NCI-H187 treated with DMSO at 0.1 percent for 48 hours (cell line): ENCODE data around the gene MPZL1.
"Not testable (repeated sequence)": the region's sequence is repeated elsewhere in the genome, so short reads cannot be mapped to it uniquely, and the experiment has no call there.

ENCODE experiments used
- DNase-seq: peaks from one replicate; lab custom pipeline; 2025; lab: John Stamatoyannopoulos, UW

Gene MPZL1

DNA sequence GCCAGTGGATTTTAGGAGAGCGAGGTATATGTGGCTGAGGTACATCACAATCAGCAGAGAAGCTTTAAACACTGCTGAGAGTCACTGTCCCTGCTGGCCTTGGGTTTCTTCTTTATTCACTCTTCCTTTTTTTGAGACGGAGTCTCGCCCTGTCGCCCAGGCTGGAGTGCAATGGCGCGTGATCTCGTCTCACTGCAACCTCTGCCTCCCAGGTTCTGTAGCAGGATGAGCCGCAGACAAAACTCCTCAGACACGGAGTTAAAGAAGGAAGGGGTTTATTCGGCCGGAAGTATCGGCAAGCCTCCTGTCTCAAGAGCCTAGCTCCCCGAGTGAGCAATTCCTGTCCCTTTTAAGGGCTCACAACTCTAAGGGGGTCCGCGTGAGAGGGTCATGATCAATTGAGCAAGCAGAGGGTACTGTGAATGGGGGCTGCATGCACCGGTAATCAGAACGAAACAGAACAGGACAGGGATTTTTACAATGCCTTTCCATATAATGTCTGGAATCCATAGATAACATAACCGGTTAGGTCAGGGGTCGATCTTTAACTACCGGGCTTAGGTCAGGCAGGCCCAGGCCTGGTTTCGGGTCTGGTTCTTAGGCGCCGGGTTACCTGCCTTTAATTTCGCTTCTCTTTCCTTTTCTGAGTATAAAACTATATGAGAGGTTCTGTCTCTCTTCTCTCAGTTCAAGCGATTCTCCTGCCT, 1.9 kb upstream of the MPZL1 start:
- DNase-seq = not testable (repeated sequence)

DNA sequence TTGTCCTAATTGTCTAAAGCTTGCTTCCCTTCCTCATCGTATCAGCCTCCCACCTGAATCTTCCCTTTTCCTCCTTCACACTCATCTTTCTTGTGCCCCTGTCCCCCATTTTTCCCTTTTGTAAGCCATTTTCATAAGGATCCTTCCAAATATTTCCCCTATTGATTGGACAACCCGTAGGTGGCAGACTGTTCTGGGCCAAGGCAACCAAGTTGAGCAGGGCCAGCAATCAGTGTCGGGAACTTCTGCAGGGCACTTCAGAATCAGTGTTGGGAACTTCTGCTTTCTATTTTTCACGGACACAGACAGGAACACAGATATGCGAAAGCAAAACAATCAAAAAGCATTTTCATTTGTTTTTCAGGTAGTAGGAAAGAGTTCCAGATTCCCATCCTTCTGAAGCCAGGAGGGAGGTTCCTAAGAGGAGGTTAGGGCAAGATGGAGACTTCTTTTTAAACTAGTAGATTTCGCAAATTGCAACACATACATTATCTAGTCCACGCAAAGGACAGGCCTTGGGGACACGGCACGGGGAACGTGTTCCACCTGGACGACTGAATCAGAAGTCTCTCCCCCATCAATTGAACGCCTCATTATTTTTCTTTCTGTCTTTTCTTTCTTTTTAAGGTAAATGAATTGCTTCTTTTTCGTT, 691 bp upstream of the MPZL1 start:
- DNase-seq = no peak

DNA sequence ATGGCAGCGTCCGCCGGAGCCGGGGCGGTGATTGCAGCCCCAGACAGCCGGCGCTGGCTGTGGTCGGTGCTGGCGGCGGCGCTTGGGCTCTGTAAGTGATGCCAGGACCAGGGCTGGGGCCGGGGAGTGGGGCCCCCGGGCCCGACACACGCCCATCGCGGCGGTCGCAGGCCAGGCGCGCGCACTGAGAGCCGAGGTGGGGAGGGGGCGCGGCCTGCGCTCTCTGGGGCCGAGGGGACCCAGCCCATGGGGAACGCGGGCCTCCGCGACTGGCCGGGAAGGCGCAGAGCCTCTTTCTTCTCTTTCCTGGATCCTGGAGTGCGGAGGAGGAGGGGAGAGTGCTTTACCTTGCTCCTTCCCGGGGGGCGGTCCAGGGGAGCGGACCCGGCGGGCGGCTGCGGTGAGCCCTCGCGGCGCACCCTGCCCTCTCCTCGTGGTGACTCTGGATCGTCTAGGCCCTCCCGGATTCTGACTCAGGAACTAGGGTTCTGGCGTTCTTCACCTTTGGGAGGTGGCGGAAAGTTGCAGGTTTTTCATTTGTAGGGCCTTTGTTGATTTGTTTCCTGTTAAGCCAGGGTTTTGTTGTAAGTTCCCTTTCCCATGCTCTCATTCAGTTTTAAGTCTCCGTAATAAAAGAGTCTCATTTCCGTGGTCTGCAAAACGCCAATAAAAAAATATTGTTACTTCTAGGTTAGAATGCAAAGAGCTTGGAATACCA, 529 bp downstream of the MPZL1 start:
- no peak for DNase-seq

DNA sequence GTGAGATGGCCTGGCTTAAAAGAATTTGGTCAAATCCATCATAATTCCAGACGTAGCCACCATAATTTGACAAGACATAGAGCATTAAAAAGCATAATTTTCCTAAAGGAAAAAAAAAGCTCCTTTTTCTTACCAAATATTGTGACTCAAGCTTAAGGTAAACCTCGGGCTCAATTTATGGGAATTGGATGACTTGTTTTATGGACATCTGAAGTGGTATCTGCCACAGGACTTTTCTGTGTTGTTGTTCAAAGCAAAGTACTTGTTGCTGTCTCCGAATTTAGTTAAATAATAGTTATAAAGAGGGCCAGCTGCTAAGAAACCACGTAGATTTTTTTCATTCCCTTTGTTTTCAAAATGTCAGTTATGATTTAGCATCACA, 1.1 kb downstream of the MPZL1 start:
- DNase-seq = no peak

DNA sequence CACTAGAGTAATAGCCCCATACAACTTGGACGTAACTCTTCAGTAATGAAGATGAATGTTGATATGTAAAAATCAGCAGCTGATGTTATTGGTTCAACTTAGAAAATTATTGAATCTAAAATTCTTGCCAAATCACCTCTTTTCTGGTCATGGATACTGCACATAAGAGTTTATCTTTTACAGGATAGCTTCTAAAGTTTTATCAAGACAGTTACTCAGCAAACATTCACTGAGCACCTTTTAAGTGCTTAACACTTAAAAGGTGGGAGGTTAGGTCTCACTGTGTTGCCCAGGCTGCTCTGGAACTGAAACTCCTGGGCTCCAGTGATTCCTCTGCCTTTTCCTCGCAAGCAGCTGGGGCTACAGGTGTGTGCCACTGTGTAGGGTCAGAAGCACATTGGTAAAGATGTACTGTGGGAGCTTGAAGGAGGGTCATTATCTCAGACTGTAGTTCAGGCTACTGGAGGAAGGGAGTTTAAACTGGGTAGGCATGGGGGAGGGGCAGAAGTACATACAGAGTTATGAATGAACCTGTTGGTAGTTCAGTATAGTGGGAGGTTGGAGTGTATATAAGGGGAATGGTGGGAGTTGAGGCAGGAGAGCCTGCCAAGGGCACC, 2.0 kb downstream of the MPZL1 start:
- no peak for DNase-seq

DNA sequence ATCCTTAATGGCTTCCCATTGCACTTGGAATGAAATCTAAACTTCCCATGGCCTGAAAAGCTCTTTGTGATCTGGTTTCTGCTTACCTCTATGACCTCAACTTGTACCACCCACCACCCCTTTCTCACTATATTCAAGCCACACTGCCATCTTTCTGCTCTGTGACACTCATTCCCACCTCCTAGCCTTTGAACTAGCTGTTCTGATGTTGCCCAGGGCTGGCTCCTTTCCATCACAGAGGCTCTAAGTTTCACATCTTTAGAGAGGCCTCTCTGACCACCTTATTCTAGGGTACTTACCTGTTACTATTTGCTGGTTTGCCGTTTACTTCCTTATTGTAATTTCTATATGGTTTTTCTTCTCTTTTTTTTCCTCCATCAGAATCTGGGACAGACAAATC, 4.2 kb downstream of the MPZL1 start:
- no peak for DNase-seq

DNA sequence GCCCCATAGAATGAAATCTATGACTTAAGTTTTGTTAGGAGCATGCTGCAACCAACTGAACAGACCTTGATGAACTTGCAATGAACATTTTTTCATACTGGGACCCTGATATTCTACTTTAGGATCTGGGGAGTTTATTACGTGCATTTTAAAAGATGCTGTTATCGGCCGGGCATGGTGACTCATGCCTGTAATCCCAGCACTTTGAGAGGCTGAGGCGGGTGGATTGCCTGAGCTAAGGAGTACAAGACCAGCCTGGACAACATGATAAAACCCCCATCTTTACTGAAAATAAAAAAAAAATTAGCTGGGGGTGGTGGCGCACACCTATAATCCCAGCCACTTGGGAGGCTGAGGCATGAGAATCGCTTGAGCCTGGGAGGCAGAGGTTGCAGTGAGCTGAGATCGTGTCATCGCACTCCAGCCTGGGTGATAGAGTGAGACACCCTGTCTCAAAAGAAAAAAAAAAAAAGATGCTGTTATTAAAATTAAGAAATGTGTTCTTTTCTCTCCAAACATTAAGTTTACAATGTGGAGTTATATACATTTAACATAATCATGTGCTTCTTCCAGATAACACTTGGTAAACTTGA, 7.1 kb downstream of the MPZL1 start:
- DNase-seq = no peak

DNA sequence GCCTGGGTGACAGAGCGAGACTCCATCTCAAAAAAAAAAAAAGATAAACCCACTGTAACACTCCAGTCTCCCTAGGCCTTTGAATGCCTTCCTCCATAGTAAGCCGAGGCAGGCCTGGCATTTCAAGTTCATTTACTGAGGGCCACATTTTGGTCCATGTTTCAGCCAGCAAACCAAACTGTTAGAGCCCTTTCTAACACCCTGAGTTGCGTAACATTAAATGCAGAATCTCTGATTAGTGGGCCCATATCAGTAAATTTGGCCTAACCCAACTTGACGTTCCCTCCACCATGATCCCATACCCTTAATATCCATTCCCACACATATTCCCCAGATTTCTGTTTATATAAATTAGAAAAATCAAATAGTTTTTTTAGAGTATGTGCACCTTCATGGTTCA, 12.4 kb downstream of the MPZL1 start:
- no peak for DNase-seq

DNA sequence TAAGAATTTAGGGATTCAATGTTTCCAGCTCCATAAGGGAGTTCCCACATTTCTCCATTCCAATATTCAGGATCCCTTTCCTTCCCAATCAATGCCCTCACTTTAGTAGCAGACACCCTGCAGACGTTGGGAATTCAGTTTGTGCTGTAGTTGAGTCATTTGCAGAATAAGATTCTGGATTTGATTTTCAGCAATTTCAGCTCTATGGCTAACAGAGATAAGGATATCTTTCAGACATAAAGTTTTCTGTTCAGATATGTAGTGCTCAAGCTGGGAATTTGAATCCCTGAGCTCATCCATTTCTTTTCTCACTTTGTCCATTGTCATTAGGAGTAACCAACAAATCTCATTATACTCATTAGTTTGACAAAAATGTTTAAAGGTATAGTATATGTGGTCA, 13.1 kb downstream of the MPZL1 start:
- no peak for DNase-seq

DNA sequence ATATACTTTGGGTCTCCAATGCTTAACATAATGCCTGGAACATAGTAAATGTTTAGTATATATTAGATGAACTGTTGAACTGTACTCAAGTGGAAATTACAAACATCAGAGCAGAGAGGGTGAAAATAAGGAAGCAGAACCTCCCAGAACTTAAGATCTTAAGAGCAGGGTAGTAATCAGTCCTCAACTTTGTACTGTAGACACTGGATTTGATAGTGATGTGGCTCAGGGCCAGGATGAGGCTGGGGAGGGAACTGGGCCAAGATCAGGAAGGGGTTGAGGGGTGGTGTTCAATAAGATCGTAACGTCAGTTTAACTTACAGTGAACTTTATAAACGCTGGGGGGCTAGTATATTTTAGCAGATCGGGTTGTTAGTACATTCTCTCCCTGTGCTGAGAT, 15.4 kb downstream of the MPZL1 start:
- DNase-seq = no peak

DNA sequence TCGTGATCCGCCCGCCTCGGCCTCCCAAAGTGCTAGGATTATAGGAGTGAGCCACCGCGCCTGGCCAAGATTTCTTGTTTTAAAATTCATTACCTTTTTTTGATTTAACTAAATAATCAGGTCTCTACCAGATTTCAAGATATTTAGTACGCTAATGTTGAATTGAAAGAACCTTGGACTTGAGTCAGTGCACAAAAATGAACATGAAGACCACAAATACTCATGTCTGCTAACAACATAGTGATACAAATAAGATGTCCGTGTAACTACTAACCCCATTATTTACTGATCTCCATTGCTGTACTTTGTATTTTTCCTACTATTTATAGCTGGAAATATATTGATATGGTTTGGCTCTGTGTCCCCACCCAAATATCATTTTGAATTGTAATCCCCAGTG, 16.4 kb downstream of the MPZL1 start:
- no peak for DNase-seq

DNA sequence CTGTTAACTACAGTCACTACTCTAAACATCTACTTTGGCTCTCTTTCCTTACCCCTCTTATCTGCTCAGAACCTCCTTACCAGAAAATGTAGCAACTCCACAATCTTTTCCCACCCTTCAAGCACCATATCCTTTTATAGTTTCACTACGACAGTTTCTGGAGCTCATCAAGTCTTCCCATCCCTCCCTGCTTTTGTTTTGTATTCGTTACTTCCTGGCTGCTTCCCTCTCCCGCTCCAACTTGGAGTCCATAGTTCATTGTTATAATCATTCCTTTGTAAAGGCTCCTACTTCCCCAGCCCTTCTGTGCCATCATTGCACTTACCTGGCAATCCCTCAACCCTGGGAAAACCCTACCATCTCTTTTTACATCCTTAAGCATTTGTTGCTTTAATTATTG, 18.0 kb downstream of the MPZL1 start:
- DNase-seq = no peak

DNA sequence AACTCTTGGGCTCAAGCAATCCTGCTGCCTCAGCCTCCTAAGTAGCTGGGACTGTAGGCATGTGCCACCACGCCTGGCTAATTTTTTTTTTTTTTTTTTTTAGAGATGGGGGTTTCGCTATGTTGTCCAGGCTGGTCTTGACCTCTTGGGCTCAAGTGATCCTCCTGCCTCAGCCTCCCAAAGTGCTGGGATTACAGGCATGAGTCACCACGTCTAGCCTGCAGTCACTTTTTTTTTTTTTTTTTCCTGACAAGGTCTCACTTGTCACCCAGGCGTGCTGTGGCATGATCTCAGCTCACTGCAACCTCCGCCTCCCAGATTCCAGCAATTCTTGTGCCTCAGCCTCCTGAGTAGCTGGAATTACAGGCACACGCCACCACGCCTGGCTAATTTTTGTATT, 19.3 kb downstream of the MPZL1 start:
- DNase-seq = not testable (repeated sequence)

DNA sequence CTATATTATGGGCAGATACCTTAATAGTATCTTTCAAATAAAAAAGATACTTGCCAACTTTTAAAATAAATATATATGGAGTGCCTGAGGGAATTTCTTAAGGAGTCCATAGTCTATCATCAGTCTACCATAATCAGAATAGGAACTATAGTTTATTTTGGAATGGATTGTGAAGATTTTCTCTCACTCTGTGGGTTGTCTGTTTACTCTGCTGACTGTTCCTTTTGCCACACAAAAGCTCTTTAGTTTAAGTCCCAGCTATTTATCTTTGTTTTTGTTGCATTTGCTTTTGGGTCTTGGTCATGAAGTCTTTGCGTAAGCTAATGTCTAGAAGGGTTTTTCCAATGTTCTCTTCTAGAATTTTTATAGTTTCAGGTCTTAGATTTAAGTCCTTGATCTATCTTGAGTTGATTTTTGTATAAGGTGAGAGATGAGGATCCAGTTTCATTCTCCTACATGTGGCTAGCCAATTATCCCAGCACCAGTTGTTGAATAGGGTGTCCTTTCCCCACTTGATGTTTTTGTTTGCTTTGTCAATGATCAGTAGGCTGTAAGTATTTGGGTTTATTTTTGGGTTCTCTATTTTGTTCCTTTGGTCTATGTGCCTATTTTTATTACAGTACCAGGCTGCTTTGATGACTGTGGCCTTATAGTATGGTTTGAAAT, 20.7 kb downstream of the MPZL1 start:
- DNase-seq = not testable (repeated sequence)

DNA sequence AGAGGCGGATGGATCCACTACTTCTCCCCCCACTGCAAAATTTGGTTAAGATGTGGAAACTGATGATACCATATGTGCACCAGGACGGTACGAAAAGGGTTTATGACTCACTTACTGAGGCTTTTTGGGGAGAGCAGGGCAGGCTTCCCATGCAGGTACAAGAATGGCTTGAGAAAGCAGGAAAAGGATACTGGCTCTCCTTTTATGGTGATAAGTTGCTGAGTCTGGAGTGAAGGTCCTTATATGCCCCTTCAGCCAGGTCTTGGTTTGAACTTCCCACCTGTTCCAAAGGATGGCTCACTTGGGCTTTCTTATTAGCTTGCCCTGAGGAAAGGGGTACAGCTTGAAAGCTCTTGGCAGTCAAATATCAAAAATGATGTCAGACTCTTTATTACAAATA, 23.1 kb downstream of the MPZL1 start:
- no peak for DNase-seq

DNA sequence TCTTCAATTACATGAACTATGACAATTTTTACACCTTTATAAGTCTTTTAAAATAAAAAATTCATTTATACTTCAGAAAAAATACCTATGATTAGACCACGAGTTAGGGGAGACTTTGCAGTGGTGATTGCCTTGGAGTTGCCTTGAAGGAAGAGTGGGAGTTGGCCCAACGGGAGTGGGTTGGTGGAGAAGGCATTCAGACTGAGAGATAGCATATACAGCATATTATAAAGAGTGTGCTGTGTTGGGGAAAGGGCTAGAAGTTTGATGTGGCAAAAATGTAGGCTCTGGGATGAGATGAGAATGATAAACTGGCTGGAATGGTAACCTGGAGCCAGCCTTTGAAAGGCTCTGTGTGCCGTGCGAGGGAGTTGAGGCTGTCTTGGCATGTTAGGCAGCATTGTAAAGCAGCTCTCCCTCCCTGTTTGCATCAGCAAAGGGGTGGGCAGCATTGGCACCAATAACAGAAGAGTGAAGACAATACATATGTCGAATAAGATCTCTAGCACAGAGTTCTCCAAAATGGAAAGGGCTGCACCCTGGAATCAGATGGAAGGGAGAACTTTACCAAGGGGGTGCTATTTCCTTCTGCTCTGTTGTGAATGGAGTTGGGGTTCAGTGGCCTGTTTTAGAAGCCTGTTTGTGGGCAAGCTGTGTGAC, 24.4 kb downstream of the MPZL1 start:
- DNase-seq = no peak

DNA sequence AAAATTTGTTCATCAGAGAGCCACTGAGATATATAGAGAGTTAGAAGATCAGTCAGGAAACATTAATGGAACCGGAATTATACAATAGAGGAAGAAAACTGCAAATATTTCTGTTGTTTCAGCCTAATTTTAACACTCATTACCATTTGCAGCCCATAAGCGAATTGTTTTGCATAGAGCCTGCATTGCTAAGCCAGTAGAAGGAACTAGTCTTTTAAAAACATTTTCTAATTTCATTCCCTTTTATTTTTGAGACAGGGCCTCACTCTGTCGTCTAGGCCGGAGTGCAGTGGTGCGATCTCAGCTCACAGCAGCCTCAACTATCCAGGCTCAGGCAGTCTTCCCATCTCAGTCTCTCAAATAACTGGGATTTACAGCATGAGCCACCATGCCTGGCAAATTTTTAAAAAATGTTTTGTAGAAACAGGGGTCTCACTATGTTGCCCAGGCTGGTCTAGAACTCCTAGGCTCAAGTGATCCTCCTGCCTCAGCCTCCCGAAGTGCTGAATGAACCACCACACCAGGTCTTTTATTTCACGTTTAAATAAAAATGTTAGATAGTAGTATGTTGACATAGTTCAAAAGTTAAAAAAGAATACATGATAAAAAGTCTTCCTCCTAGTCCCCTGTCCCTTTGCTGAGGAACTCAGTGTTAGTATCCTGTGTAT, 25.3 kb downstream of the MPZL1 start:
- no peak for DNase-seq

DNA sequence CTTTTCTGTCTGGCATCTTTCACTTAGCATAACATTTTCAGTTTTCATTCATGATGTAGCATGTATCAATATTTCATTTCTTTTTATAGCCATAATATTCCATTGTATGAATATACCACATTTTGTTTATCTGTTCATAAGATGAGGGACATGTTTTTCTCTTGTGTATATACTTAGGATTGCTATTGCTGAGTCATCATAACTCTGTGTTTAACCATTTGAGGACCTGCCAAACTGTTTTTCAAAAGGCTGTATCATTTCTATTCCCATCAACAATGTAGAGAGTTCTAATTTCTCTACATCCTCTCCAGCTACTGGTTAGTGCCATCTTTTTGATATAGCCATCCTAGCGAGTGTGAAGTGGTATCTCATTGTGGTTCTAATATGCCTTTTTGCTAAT, 26.2 kb downstream of the MPZL1 start:
- DNase-seq = no peak

DNA sequence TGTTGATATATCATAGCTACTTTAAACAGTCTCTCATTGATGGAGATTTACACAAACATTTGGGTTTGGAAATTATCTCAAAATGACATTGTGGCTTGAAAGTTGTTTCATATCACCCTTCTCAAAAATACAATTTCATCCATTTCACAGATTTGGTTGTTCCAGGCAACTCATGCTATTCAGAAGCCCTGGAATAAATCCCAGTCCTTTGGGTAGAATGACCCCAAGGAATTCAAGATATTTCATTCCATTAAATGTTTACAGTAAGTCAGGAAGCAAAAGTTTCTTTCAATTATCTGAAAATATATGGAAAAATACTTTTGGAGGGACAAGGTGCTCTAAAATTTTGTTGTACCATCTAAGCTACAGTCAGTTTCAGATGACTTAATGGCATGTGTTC, 27.1 kb downstream of the MPZL1 start:
- DNase-seq = no peak

DNA sequence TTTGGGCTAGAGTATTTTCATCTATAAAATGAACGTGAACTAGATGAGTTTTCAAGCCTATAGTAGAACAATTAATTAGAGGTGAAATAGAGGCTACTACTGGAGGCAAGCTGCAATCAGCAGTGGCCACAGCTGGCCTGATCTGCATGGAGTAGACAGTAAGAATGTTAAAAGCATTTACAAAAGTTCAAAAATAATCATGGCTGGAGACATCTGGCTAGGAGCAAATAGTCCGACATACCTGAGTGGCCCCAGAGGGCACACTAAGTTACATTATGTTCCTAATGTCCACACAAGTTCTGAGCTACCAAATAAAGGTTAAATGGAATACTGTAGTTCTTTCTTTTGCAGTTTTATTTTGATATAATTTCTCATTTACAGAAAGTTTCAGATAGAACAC, 28.0 kb downstream of the MPZL1 start:
- no peak for DNase-seq

DNA sequence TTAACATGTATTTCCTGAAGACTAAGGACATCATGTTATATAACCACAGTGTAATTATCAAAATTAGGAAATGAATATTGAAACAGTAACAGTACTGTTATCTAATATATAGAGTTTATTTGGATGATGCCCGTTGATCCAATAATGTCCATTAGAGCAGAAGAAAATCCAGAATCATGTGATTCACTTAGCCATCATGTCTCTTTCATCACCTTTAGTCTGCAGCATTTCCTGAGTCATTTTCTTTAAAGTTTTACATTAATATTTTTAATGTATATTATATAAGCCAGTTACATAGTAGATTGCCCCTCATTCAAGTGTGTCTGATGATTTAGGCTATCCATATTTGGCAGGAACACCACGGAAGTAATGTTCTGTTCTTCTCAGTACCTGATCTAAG, 28.9 kb downstream of the MPZL1 start:
- DNase-seq = no peak
